ENCODE data around the gene RBM28. TPM values are rescaled to one million over a fixed set of nuclear protein-coding genes. Genes with fewer than 3 reads are reported as not detected.
A peak's percentile ranks its signal among the peaks of the same experiment; 100 is the strongest.

Gene RBM28
- total RNA-seq = 13.5 TPM

- ATAC-seq (peak; percentile 96), DNase-seq (ENCODE audit: low spot score) (peak; percentile 88)
These were observed at the start of gene RBM28 for GRCh38 chr7:128343554-128344430. TSS of gene RBM28 (minus strand) at chr7:128343908. CDS start at chr7:128343793, 115 bp downstream.

- ATAC-seq = no peak
These were observed 49.0 kb upstream of the RBM28 start for GRCh38 chr7:128392446-128393327.

GRCh38 chr7:128391805-128392204, 48.1 kb upstream of the RBM28 start:
- DNase-seq (ENCODE audit: low spot score) = no peak
- no peak for ATAC-seq

More at GRCh38 chr7:128392446-128393327, 49.0 kb upstream of the RBM28 start:
- DNase-seq (ENCODE audit: low spot score) = no peak

- no peak for DNase-seq (ENCODE audit: low spot score)
- ATAC-seq = no peak
These were observed 47.3 kb upstream of the RBM28 start for GRCh38 chr7:128390871-128391565.

GRCh38 chr7:128389618-128390329, 46.1 kb upstream of the RBM28 start:
- no peak for DNase-seq (ENCODE audit: low spot score)
- ATAC-seq = no peak

GRCh38 chr7:128389085-128389617, 45.4 kb upstream of the RBM28 start:
- DNase-seq (ENCODE audit: low spot score) (no peak), ATAC-seq (no peak)

GRCh38 chr7:128388145-128388485, 44.4 kb upstream of the RBM28 start:
- ATAC-seq (no peak), DNase-seq (ENCODE audit: low spot score) (no peak)

GRCh38 chr7:128387216-128388144, 43.8 kb upstream of the RBM28 start:
- DNase-seq (ENCODE audit: low spot score) = peak; percentile 76
- ATAC-seq = peak; percentile 92

GRCh38 chr7:128385988-128386925, 42.5 kb upstream of the RBM28 start:
- ATAC-seq (peak; percentile 17), DNase-seq (ENCODE audit: low spot score) (no peak)

GRCh38 chr7:128384726-128385125, 41.0 kb upstream of the RBM28 start:
- DNase-seq (ENCODE audit: low spot score) (no peak), ATAC-seq (no peak)

- no peak for DNase-seq (ENCODE audit: low spot score)
- ATAC-seq = peak; percentile 38
These were observed 40.1 kb upstream of the RBM28 start for GRCh38 chr7:128383776-128384175.

GRCh38 chr7:128381161-128381821, 37.6 kb upstream of the RBM28 start:
- ATAC-seq (no peak), DNase-seq (ENCODE audit: low spot score) (no peak)

- no peak for ATAC-seq
- DNase-seq (ENCODE audit: low spot score) = no peak
These were observed 36.9 kb upstream of the RBM28 start for GRCh38 chr7:128380483-128381106.

GRCh38 chr7:128379900-128380479, 36.3 kb upstream of the RBM28 start:
- no peak for ATAC-seq
- DNase-seq (ENCODE audit: low spot score) = no peak

- ATAC-seq (no peak), DNase-seq (ENCODE audit: low spot score) (no peak)
These were observed 34.9 kb upstream of the RBM28 start for GRCh38 chr7:128378637-128379036.

- ATAC-seq (no peak), DNase-seq (ENCODE audit: low spot score) (no peak)
These were observed 32.4 kb upstream of the RBM28 start for GRCh38 chr7:128376077-128376476.

GRCh38 chr7:128374041-128374440, 30.3 kb upstream of the RBM28 start:
- no peak for ATAC-seq

More at GRCh38 chr7:128374041-128374440, 30.3 kb upstream of the RBM28 start:
- DNase-seq (ENCODE audit: low spot score) = no peak

All from left lobe of liver (tissue), 2 donors.